GM12878 (cell line): ENCODE results near the gene GRIA4. TPM values are rescaled to one million over a fixed set of nuclear protein-coding genes. Genes with fewer than 3 reads are reported as not detected.

ENCODE experiments used
- ATAC-seq: fragments of 200-7000 bp; cut with Tn5 transposase; 3 replicates; pipeline ENCODE4 v1.9.1; 2020; ENCODE audit warnings: mild to moderate bottlenecking, moderate library complexity
- BruUV-seq: library from RNA; stranded (reverse); fragments of 400-500 nt; replicated peaks from 2 replicates; lab custom pipeline; 2021; lab: Mats Ljungman, UMichigan
- CTCF ChIA-PET: fragments of 300-600 bp; sonication (Branson Sonifier 250); formaldehyde crosslinking; extraction: SDS; loops from one replicate; lab custom pipeline; 2021; ENCODE audit warnings: inconsistent platforms; lab: Yijun Ruan, JAX
- POLR2A ChIA-PET: fragments of 350-600 bp; formaldehyde crosslinking; extraction: SDS; loops from one replicate; lab custom pipeline; 2021; ENCODE audit warnings: inconsistent platforms; lab: Charles Lee
- RAD21 ChIA-PET: fragments of 300-600 bp; sonication (Branson Sonifier 250); formaldehyde crosslinking; loops from one replicate; lab custom pipeline; 2023; ENCODE audit warnings: antibody characterized with exemption; ENCODE audit not compliant: unreplicated experiment; lab: Charles Lee
- SMC1A ChIA-PET: fragments of 300-600 bp; sonication (Branson Sonifier 250); formaldehyde crosslinking; loops from one replicate; lab custom pipeline; 2023; ENCODE audit not compliant: unreplicated experiment, uncharacterized antibody; lab: Charles Lee
- DNase-seq: peaks from one replicate; pipeline ENCODE4 v3.0.0-alpha.2; 2011; ENCODE audit warnings: low read depth, low spot score
- FAIRE-seq: peaks from 3 replicates; lab custom pipeline; 2011; peaks lifted over from hg19 to GRCh38; lab: Jason Lieb, UNC
- H2AFZ ChIP-seq: 2 replicates; pipeline ENCODE4 v1.6.0; 2011; ENCODE audit warnings: low read depth, low read length, control low read depth; ENCODE audit not compliant: control insufficient read depth
- H3K27ac ChIP-seq: 2 replicates; pipeline ENCODE4 v1.5.1; 2011; ENCODE audit warnings: control low read depth; ENCODE audit not compliant: control insufficient read depth, insufficient read depth
- H3K27me3 ChIP-seq, 2 experiments: replicated peaks in 1 of 2; 2 replicates each; pipeline versions ENCODE4 v1.6.0 to v1.6.1; 2011; ENCODE audit warnings: low read length in 1 of 2; ENCODE audit not compliant: control insufficient read depth in 2 of 2, insufficient read depth in 2 of 2
- H3K36me3 ChIP-seq, 2 experiments: 2 replicates each; pipeline ENCODE4 v1.5.1; 2011; ENCODE audit warnings: low read length in 1 of 2; ENCODE audit not compliant: control insufficient read depth in 2 of 2, insufficient read depth in 2 of 2
- H3K4me1 ChIP-seq: 2 replicates; pipeline ENCODE4 v1.6.1; 2011; ENCODE audit warnings: mild to moderate bottlenecking, low read length, moderate library complexity, mixed read lengths; ENCODE audit not compliant: control insufficient read depth, insufficient read depth
- H3K4me2 ChIP-seq: 2 replicates; pipeline ENCODE4 v1.6.0; 2011; ENCODE audit warnings: control low read depth; ENCODE audit not compliant: control insufficient read depth, insufficient read depth
- H3K4me3 ChIP-seq: fragments of 200-600 bp; sonication (generic); 2 replicates; pipeline ENCODE4 v1.5.1; 2016
- H3K79me2 ChIP-seq: 2 replicates; pipeline ENCODE4 v1.6.0; 2011; ENCODE audit warnings: low read length; ENCODE audit not compliant: control insufficient read depth, insufficient read depth
- H3K9ac ChIP-seq: 2 replicates; pipeline ENCODE4 v1.8.0; 2011; ENCODE audit warnings: low read length, control low read depth, mixed read lengths; ENCODE audit not compliant: control insufficient read depth, insufficient read depth
- H3K9me3 ChIP-seq: replicated peaks from 3 replicates; pipeline ENCODE4 v1.5.1; 2011; ENCODE audit warnings: mild to moderate bottlenecking, low read length; ENCODE audit not compliant: control insufficient read depth, insufficient read depth
- H4K20me1 ChIP-seq: 2 replicates; pipeline ENCODE4 v1.6.0; 2011; ENCODE audit not compliant: control insufficient read depth, insufficient read depth
- POLR2A ChIP-seq: IDR thresholded peaks from 2 replicates; pipeline ENCODE4 v1.6.1; 2011; ENCODE audit warnings: low read depth, mild to moderate bottlenecking, low read length
- POLR2AphosphoS5 ChIP-seq: IDR thresholded peaks from 2 replicates; pipeline ENCODE4 v1.6.1; 2011; ENCODE audit warnings: mild to moderate bottlenecking, low read length, inconsistent platforms
- TCF12 ChIP-seq: IDR thresholded peaks from 2 replicates; pipeline ENCODE4 v1.6.1; 2011; ENCODE audit warnings: low read depth, mild to moderate bottlenecking, low read length
- YBX1 ChIP-seq: fragments of 450-650 bp; IDR thresholded peaks from 2 replicates; pipeline ENCODE4 v1.6.1; 2016; ENCODE audit warnings: antibody characterized with exemption
- ZNF24 ChIP-seq: fragments of 450-650 bp; IDR thresholded peaks from 2 replicates; pipeline ENCODE4 v1.6.1; 2017; ENCODE audit warnings: antibody characterized with exemption, mild to moderate bottlenecking
- WGBS: methylation state at CpG from one replicate; pipeline ENCODE4 v1.1.6; 2016; ENCODE audit warnings: low lambda C conversion rate; ENCODE audit not compliant: insufficient replicate concordance, insufficient coverage; ENCODE audit errors: missing lambda C conversion rate; 5-methylcytosine and 5-hydroxymethylcytosine counted together
- in situ Hi-C: fragments of 300-500 bp; cut with MboI; formaldehyde crosslinking; loops from 9 replicates; pipeline ENCODE4 v1.14.3; 2018; ENCODE audit warnings: mixed read lengths
- intact Hi-C: fragments of 100-400 bp; cut with micrococcal nuclease; formaldehyde crosslinking; loops from one replicate; pipeline ENCODE4 v1.14.2; 2022; ENCODE audit not compliant: unreplicated experiment
- polyA plus RNA-seq, 11 experiments: library from polyadenylated mRNA; depleted of rRNA in 4 of 11; unstranded in 6 of 11; stranded (reverse) in 5 of 11; fragments of >200 nt; fragmentation: Nextera tagmentation in 4 of 11; fragmentation: Illumina TruSeq in 1 of 11; extraction: Ambion mirVana in 4 of 11; extraction: Trizol in 1 of 11; gene quantifications; 1 replicate in 1 of 11; 2 replicates in 10 of 11; pipeline versions ENCODE4 v1.2.1 to v1.2.3, GENCODE V29; 2011 to 2016; ENCODE audit warnings: inconsistent platforms in 2 of 11, missing spikeins in 2 of 11, low read depth in 1 of 11
- total RNA-seq, 4 experiments: library from RNA; depleted of rRNA in 3 of 4; stranded (reverse); fragments of >200 nt in 3 of 4; fragmentation: Illumina TruSeq in 1 of 4; extraction: Trizol in 1 of 4; gene quantifications; 2 replicates each; pipeline versions ENCODE4 v1.2.1 to v1.2.3, GENCODE V29; 2013 to 2021
- TF ChIP-seq, protein P1 (sequence below): fragments of 450-650 bp; conservative IDR thresholded peaks from 2 replicates; pipeline ENCODE4 v1.6.1; 2017; ENCODE audit warnings: mild to moderate bottlenecking, moderate library complexity
- TF ChIP-seq, protein P2 (sequence below): IDR thresholded peaks from 2 replicates; pipeline ENCODE4 v1.6.1; 2011; ENCODE audit warnings: low read depth, low read length, improper control_type of control experiment, borderline replicate concordance

Gene GRIA4
- total and polyA plus RNA-seq, 10 of the 15 experiments (the other 5 are each of a cell fraction or from before 2014, with no cell fraction given), result 0.04 TPM; not detected in 9

DNA sequence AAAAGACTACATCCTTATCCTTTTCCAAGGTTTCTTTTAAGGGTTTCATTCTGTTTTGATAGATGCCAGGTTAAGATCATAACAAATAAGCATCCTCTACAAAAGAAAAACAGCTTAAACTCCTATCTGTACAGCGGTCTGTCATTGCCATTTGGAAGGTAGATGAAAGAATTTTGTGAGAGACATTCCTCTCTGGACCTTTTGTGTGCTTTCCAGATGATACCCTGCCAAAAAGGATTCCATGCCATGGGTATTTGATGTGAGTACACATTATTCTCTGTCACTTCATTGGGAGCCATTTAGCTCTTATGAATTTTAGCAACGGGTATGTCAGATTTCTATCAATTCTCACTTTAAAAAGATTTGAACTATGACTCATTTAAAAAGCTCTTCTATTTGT is 153.7 kb downstream of the GRIA4 start:
- TF ChIP-seq ZNF24 (no peak), TCF12 (no peak), POLR2AphosphoS5 (no peak), POLR2A (no peak), YBX1 (no peak)
- TF ChIP-seq, protein P1, sequence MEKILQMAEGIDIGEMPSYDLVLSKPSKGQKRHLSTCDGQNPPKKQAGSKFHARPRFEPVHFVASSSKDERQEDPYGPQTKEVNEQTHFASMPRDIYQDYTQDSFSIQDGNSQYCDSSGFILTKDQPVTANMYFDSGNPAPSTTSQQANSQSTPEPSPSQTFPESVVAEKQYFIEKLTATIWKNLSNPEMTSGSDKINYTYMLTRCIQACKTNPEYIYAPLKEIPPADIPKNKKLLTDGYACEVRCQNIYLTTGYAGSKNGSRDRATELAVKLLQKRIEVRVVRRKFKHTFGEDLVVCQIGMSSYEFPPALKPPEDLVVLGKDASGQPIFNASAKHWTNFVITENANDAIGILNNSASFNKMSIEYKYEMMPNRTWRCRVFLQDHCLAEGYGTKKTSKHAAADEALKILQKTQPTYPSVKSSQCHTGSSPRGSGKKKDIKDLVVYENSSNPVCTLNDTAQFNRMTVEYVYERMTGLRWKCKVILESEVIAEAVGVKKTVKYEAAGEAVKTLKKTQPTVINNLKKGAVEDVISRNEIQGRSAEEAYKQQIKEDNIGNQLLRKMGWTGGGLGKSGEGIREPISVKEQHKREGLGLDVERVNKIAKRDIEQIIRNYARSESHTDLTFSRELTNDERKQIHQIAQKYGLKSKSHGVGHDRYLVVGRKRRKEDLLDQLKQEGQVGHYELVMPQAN, result no peak
- TF ChIP-seq, protein P2, sequence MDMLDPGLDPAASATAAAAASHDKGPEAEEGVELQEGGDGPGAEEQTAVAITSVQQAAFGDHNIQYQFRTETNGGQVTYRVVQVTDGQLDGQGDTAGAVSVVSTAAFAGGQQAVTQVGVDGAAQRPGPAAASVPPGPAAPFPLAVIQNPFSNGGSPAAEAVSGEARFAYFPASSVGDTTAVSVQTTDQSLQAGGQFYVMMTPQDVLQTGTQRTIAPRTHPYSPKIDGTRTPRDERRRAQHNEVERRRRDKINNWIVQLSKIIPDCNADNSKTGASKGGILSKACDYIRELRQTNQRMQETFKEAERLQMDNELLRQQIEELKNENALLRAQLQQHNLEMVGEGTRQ, result no peak
- TF ChIP-seq, all 136 proteins: peak for 0
- DNase-seq (no peak), FAIRE-seq (no peak), ATAC-seq (no peak)
- Histone ChIP-seq H3K27ac (no peak overlapping the region), H3K9me3 (no peaks in the 10 kb centered on the region), H3K79me2 (no peaks in the 10 kb centered on the region), H3K4me1 (no peaks in the 10 kb centered on the region), H2AFZ (no peak overlapping the region), H3K4me3 (no peak overlapping the region), H3K27me3 (no peaks in the 10 kb centered on the region), H3K4me2 (no peak overlapping the region), H4K20me1 (no peaks in the 10 kb centered on the region), H3K9ac (no peak overlapping the region), H3K36me3 (no peaks in the 10 kb centered on the region)
- ChIA-PET RAD21 (interaction anchor here (1.2 kb wide), 1 partner anchor 44 kb away, joined by 3 read pairs; no protein-coding TSS in a partner anchor), SMC1A (no interaction called here), CTCF (no interaction called here), POLR2A (no interaction called here)
- BruUV-seq, result no TSS peak
- in situ Hi-C loops (no loop called here), intact Hi-C loops (no loop called here)
- 23% methylated on average over 2 of the region's 2 CpGs for WGBS
